Left renal pelvis (tissue), 4 donors: Measurements from ENCODE around the gene PHEX. TPM values are rescaled to one million over a fixed set of nuclear protein-coding genes. Genes with fewer than 3 reads are reported as not detected.

Source experiments
- DNase-seq, 4 donors: peaks; one replicate each; pipeline ENCODE4 v3.0.0-alpha.2; 2013; ENCODE audit warnings: low read depth in 4 of 4, low spot score in 3 of 4
- polyA plus RNA-seq, 4 donors: library from polyadenylated mRNA; unstranded; fragments of 120-200 nt; gene quantifications; one replicate each; pipeline ENCODE4 v1.2.1, GENCODE V29; 2013; ENCODE audit not compliant: insufficient read length in 4 of 4

The PHEX gene
- polyA plus RNA-seq, 4 donors = 0.30 to 0.46 (median 0.39) TPM

GRCh38 chrX:22039541-22039940 lies 7.4 kb downstream of the PHEX start:
- no peak for DNase-seq

GRCh38 chrX:22040184-22040583 lies 8.1 kb downstream of the PHEX start:
- no peak for DNase-seq

- DNase-seq = no peak
Observed at GRCh38 chrX:22041907-22042530, 9.9 kb downstream of the PHEX start.

- no peak for DNase-seq
Observed at GRCh38 chrX:22043872-22044271, 11.7 kb downstream of the PHEX start.

- no peak for DNase-seq
Observed at GRCh38 chrX:22047468-22047867, 15.3 kb downstream of the PHEX start.

GRCh38 chrX:22053481-22053880 lies 21.4 kb downstream of the PHEX start:
- no peak for DNase-seq

GRCh38 chrX:22056235-22056634 lies 24.1 kb downstream of the PHEX start:
- no peak for DNase-seq

- DNase-seq = no peak
Observed at GRCh38 chrX:22057667-22058066, 25.5 kb downstream of the PHEX start.

- DNase-seq = no peak
Observed at GRCh38 chrX:22059775-22060174, 27.6 kb downstream of the PHEX start.

GRCh38 chrX:22060415-22061280 lies 28.5 kb downstream of the PHEX start:
- no peak for DNase-seq

GRCh38 chrX:22063284-22063683 lies 31.2 kb downstream of the PHEX start:
- DNase-seq = peak in 1 of 4 donors; percentile 18

GRCh38 chrX:22069586-22069985 lies 37.5 kb downstream of the PHEX start:
- DNase-seq = no peak

- DNase-seq = no peak
Observed at GRCh38 chrX:22073928-22074327, 41.8 kb downstream of the PHEX start.

- DNase-seq = no peak
Observed at GRCh38 chrX:22078117-22078516, 46.0 kb downstream of the PHEX start.

GRCh38 chrX:22081475-22082092 lies 49.5 kb downstream of the PHEX start:
- DNase-seq = no peak

- no peak for DNase-seq
Observed at GRCh38 chrX:22086003-22086402, 53.9 kb downstream of the PHEX start.

GRCh38 chrX:22087011-22087557 lies 55.0 kb downstream of the PHEX start:
- DNase-seq = no peak

GRCh38 chrX:22088326-22088725 lies 56.2 kb downstream of the PHEX start:
- no peak for DNase-seq

GRCh38 chrX:22090181-22090580 lies 58.1 kb downstream of the PHEX start:
- DNase-seq = no peak

- DNase-seq = no peak
Observed at GRCh38 chrX:22093550-22093949, 61.4 kb downstream of the PHEX start.

GRCh38 chrX:22095286-22095685 lies 63.2 kb downstream of the PHEX start:
- DNase-seq = no peak
